ENCODE data around the gene GSN.

DNA sequence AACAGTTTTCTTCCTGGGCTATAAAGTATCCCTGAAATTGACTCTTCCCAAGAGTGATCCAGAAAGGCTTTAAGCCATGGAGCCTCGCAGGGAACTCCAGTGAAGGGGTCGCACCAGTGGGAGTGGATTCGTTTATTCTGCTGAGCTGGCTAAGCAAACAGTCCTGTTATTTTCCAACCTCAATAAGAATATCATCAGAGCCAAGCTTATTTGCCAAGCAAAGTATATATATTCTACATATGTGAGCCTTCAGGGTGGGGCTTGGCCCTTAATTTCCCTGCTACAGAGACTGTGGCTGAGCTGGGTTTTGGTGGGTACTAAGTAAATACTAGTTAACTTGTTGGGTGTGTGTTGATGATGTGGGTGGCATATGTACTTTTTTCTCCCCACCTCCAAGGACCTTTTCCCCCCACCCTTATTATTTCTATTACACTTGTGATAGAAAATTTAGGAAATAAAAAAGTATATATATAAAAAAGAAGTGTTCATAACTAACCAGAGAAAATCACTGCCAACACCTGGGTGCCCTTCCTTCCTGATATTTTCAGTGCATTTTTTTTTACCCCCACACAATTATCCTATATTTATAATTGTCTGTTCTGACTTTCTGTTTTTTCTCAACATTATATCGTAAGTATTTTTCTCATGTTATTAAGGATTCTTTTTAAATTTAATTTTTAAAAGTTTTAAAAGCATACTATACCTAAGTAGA lies 5.3 kb downstream of the GSN start:
- TF ChIP-seq, protein P1, sequence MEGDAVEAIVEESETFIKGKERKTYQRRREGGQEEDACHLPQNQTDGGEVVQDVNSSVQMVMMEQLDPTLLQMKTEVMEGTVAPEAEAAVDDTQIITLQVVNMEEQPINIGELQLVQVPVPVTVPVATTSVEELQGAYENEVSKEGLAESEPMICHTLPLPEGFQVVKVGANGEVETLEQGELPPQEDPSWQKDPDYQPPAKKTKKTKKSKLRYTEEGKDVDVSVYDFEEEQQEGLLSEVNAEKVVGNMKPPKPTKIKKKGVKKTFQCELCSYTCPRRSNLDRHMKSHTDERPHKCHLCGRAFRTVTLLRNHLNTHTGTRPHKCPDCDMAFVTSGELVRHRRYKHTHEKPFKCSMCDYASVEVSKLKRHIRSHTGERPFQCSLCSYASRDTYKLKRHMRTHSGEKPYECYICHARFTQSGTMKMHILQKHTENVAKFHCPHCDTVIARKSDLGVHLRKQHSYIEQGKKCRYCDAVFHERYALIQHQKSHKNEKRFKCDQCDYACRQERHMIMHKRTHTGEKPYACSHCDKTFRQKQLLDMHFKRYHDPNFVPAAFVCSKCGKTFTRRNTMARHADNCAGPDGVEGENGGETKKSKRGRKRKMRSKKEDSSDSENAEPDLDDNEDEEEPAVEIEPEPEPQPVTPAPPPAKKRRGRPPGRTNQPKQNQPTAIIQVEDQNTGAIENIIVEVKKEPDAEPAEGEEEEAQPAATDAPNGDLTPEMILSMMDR (conservative IDR thresholded peaks at IDR 0.05; ENCODE audit: low read depth, low read length): no peak
- no peak for TF ChIP-seq EZH2 (IDR thresholded peaks at IDR 0.05; ENCODE audit: borderline replicate concordance, low read depth, low read length, poor library complexity, severe bottlenecking)

Data from A673 (cell line).